NCI-H2227 (cell line): ENCODE measurements around the gene CEP131.

Source experiments
- DNase-seq: peaks from one replicate; lab custom pipeline; 2025; ENCODE audit not compliant: unreplicated experiment; lab: John Stamatoyannopoulos, UW

The CEP131 gene

DNA sequence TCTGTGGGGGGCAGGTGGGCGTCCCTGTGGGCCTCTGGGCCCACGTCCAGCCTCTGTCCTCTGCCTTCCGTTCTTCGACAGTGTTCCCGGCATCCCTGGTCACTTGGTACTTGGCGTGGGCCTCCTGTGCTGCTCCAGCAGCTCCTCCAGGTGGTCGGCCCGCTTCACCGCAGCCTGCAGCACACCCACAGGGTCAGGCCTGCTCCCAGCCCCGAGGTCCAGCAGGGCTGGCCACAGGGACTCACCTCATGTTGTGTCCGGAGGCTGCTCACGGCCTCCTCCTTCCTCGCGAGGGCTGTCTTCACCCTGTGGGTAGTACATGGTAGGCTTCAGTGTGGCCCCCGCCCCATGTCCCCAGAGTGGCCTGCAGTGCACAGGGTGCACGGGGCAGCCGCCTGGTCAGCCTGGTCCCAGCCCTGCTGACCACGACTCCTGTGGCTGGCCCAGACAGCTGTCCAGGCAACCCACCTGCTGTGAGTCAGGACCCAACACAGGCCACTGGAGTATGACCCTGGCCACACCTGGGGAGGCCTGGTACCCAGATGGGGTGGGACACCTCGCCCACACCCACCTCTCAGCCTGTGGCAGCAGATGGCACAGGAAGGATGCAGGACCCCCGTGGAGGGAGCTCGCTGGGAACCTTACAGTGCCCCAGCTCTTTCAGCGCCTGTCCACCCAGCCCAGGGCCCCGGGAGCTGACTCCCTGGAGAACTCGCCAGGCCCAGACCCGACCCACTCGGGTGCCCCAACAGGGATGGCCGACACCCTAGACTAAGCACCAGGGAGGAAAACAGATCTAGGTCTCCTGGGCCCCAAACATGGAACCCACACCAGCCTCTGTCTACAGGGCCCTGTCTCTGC lies 32.9 kb downstream of the CEP131 start:
- no peak for DNase-seq

DNA sequence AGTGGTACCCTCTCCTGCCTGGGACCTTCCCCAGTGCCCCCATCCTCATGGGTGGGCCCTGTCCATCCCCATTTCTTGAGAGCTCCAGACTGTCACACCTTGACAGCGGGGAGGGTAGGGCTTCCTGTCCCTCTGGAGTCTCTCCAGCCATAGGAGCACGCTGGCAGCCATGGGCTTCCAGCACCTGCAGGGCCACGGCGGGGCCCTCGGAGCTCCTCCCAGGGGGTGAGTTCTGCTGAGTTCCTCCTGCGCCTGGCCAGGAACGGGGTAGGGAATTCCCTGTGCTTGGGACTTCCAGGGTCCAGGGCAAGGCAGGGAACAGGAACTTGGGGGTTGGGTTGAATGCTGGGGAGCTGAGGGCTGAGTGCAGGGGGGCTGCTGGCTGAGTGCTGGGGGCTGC lies 33.7 kb downstream of the CEP131 start:
- DNase-seq: no peak

DNA sequence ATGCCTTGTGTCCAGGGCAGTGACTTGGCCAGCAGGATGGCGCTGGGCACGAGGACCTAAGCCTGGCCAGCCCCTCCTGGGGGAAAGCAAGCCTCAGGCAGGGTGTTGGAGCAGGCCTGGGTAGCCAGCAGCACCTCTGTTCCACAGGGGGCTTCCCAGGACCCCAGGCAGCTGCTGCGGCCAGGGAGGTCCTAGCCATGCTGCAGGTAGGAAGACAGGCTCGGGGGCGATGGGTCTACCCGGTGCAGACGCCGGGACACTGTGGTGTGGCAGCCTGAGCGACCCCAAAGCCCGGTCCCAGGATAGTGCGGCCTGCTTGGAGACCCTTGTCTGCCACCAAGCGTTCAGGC lies 34.3 kb downstream of the CEP131 start:
- no peak for DNase-seq

DNA sequence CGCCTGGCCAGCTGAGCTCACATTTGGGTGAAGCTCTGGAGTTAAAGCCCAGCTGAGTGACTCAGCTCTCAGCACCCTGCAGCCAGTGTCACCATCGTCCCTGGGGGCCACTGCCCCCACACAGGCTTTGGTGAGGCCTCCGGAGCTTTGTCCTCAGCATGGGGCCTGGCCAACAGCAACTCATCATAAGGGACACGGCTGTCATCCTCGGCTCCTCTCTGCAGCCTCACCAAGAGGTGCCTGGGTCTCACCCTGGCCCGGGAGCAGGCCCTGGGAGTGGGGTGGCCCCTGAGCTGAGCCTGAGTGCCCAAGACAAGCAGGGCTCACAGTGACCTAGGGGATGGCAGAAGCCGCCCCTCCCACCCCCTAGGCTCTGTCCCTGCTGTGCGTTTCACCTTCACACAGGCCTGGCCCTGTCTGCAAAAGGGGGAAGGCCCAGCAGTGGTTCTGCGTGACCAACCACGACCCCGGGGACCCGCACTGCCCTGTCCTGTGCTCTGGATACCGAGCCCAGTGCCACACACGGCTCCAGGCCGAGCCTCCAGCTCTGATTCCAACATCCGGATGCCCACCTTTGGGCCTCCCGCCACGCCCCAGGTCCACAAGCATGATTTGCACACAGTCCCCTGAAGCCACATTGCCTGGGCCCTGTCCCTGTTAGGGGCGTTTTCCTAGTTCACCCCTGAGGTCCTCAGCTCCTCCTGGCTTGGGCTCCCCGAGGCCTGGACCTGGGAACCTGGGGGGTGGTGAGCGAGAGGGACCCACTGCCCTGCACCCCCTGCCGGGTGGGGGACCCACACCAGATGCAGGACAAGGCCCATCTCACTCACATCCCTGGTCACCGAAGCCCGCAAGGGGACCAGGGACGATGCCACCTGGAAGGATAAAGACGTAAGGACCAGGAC lies 34.9 kb downstream of the CEP131 start:
- no peak for DNase-seq

DNA sequence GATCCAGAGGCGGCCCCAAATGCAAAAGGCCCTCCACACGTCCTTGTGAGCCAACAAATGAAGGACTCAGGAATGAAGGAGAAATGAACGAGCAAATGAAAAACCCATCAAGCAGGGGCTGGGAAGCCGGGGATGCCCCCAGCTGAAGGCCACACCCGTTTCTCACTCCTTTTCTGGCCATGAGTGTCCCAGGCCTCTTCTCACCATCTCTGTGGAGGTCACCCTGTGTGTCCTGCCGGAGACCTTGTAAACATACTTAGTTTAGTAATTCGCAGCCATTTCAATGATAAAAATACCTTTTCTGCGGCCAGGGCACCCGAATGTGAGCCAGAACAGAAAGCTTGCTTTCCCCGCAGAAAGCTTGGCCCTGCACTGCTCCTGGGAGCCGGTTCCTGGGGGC lies 35.6 kb downstream of the CEP131 start:
- DNase-seq: no peak

DNA sequence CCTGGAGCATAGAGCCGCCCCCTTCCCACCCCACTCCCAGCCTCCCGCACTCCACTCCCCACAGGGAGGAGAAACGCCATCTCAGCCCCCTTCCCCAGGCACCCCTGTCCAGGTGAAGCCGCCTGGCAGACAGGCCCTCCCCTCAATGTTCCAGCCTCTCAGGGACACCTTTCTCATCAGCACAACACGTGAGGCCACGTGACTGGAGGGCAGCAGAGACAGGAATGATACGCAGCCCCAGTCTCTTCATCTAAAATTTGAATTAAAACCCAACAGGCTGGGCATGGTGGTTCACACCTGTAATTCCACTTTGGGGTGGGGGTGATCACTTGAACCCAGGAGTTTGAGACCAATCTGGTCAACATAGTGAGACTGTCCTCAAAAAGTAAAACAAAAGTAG lies 36.6 kb downstream of the CEP131 start:
- no peak for DNase-seq

DNA sequence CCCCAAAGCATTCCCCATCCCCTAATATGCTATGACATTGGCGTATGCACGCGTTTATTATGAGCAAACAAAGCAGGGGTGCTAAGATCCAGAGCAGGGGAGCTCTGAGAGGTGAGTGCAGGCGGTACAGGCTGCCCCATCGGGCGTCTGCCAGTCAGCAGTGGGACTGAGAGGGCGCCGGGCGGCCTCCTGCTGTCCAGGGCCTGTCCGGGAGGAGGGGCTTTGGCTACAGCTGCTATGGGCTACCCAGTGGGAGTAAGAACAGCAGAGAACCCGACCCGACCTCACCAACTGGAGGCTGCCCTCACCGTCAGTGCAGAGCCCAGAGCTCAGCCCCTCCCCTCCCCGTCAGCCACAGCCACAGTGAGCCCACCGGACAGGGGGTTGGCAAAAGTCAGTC lies 38.2 kb downstream of the CEP131 start:
- DNase-seq: peak; percentile 22

DNA sequence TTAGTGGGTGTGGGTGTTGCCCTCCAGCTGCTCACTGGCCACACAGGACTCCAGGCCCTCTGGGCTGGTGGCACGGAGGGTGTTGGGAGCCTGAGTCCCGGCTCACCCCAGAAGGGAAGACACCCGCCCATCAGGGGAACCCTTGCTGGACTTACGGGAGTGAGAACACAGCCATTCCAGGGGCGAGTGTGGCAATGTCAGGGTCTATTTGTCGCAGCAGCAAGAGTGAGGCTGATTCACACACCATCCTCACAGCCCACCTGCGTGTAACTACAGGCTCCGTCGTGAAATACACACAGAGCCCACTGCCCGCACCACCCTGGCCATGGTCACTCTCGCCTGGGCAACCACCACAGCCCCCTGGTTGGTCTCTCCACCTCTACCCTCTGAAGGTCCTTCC lies 39.0 kb downstream of the CEP131 start:
- no peak for DNase-seq

DNA sequence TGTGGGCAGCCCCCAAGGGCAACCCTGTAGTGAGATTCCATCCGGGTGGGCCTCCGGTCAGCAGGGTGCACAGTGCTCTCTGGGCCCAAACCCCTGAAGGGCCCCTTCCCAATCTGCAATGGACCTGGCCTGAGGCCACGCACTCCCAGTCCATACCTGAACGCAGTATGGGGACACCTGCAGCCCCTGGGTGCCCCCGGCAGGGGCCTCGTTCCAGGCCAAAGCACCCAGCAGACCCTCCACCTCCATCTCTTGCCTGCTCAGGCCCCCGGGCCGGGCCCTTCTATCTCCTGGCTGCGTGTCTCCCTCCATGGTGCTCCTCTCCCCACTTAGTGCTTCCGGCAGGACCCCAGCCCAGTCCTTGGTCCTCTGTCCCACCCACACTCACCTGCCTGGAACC lies 39.4 kb downstream of the CEP131 start:
- no peak for DNase-seq

DNA sequence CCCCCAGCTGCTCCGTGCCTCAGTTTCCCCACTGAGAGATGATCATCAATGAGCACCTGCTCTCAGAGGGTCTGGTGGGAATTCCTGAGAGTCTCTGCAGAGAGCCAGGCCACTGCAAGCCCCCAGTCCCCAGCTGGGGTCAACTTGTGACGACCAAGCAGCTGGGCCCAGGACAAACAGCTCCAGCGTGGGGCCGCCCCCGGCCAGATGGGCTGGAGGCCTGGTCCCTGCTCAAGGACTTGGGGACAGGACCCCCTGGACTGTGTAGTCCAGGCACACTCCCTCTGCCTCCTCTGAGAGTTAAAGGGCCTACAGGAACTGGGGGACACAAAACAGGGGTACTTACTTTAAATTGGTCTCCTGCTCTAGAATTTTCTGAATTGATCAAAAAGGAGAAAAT lies 40.2 kb downstream of the CEP131 start:
- DNase-seq: no peak

DNA sequence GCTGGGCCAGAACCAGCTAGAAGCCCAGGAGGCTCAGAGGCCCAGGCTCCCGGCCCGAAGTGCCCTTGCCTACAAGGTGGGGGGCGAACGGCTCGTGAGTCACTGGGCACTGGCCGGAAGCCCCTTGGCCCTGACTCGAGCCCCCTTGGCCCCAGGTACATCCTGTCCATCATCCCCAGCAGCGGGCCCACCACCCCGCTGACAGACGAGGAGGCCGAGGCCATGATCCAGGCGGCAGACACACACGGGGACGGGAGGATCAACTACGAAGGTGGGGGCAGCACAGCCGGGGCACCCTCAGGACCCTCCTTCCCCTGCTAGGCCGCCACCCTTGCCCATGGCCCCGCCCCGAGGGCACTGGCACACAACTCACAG lies 41.0 kb downstream of the CEP131 start:
- no peak for DNase-seq

DNA sequence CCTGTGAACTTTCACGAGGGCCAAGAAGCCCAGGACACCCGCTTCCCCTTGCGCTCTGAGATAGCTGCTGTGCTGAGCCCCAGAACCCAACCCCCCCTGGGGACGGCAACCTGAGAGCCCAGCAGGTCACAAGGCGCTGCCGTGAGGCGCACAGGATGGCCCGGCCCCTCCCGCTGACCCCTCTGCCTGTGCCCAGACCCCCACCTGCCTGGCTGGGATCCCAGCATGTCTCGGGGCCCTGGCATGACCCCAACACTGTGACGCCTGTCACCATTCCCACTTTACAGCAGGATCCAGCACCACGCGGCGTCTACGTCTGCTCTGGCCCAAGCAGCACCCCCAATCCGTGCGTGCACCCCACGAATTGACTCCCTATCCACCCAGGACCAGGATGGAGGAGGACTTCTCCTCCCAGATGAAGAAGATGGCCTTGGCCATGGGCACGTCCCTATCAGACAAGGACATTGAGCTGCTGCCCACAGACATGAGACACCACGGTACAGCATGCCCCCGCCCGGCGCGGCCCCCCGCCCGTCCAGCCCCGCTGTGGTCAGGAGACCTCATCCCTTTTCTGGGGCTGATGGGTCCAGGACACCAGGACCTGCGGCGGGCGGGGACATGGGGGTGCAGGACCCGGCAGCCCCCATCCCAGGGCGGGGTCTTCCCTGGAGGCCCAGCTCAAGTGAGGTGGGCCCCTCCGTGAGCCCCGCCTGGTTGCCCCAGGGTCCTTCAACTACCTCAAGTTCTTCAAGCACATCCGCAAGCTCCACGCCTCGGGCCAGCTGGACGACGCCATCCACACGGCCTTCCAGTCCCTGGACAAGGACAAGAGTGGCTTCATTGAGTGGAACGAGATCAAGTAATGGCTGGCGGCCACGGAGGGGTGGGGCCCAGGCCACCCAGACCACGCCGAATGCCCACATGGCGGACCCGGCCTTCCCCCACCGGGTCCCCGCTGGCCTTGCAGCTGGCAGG lies 41.6 kb downstream of the CEP131 start:
- no peak for DNase-seq

DNA sequence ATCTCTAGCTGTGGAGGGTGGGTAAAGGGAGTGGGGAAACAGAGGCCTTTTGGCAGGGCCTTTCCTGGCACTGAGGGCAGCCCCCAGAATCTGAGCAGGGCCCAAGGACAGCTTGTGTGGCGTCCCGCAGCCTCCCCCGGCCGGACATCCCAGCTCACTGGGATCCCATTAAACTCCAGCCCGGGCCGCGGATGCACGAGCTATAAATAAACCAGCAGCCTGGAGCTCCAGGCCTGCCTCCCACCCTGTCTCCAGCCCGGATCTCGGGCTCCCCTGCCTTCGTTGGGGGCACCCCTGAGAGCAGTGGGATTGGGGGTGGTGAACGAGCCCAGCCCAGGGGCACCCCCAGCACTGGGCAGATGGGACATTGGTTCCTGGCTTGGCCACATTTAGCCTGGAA lies 42.9 kb downstream of the CEP131 start:
- no peak for DNase-seq

DNA sequence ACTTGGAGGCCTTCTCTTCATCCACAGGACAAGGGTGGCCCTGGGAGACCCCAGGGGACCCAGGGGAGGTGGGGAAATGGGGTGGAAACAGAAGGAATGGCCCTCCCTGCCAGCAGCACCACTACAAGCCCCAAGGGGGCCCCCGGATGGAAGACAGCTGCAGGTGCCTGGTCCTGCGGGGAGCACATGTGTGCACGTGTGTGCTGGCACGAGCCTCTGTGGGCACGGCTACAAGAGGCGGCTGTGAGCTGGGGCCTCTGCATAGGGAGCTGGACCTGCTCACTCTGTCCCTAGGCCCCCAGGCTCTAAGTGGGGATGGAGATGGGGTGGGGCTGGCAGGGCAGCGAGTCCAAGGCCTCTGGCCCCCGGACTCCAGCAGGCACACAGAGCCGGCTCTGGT lies 43.5 kb downstream of the CEP131 start:
- no peak for DNase-seq

DNA sequence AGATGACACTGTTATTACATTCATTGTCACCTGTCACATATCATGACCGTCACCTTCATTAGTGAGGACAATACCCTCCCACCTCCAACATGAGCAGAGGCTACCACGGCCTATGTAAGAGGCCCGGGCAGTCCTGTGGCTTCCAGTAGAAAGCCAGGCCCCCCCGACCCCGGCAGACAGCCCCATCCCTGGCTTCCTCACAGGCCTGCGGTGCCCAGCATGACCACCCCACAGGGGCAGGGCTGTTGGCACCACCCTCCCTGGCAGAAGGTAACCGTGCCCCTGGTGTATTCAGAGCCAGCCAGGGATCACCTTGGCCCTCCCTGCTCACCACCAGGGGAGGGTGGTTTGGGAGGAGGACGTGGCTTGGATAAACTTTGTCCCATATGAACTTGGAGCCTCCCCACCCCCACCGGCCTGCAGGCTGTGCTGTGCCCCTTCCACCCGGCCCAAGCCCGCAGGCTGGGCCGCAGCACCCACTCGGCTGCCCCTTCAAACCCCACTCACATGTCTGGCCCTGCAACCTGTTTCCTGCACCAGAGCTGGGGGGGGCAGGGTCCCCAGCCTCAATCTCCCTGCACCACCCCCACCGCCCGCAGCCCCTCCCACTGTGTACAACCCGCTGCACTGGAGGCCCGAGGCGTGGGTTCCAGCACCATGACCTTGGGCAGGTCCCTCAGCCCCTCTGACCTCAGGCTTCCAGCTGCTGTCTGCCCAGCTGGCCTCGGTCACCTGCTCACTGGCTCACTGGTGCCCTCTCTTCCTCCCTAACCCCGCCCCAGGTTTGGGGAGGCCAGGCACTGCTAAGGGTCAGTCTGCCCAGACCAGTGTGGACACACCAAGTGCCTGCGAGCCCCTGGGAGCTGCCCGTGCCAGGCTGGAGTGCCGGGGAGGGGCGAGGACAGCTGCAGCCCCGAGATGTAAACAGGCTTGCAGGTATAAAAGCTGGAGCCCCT lies 44.4 kb downstream of the CEP131 start:
- no peak for DNase-seq

DNA sequence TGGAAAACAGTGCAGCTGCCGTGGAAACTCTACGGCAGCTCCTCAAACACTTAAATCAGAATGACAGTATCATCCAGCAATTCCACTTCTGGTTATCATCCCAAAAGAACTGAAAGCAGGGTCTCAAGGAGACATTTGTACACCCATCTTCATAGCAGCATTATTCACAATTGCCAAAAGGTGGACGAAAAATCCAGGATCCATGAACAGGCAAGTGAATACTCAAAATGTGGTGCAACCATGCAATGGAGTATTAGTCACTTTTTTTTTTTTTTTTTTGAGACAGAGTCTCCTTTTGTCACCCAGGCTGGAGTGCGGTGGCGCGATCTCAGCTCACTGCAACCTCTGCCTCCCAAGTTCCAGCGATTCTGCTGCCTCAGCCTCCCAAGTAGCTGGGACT lies 46.1 kb downstream of the CEP131 start:
- no peak for DNase-seq

DNA sequence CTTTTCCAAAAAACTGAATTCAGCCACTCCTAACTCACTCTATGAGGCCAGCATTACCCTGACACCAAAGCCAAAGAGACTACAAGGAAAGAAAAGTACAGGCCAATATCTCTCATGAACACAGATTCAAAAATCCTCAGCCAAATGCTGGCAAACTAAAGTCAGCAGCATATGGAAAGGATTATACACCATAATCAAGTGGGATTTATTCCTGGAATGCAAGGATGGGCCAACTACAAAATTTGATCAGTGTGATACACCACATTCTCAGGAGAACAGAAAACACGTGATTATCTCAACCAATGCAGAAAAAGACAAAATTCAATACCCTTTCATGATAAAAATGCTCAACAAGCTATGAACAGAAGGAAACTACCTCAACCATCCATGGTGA lies 49.0 kb downstream of the CEP131 start:
- DNase-seq: no peak

DNA sequence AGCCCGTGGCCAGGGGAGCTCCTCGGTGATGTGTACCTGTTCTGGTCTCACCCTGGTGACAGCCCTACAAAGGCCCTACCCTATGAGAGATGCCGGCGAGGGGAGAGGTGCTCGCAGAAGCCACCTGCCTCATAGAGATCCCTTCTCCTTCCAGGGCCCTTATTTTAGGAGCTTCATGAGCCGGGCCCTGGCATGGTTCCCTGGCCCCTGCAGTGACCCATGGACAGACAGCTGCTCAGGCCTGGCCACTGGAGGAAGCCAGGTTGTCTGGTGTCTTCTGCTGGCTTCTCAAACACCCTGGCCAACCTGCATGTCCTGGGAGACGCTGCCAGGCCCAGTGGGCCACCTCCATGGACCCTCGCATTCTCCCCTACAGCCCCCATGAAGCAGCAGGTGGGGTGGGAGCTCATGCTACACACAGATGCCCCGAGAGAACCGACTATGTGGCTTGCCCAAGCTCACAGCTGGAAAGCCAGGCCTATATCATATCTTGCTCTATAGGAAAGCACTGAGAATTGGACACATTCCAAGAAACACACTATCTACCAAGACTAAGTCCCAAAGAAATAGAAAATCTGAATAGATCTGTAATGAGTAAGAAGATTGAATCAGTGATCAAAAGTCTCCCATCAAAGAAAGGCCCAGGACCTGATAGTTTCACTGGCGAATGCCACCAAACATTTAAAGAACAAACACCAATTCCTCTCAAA lies 49.6 kb downstream of the CEP131 start:
- DNase-seq: no peak

DNA sequence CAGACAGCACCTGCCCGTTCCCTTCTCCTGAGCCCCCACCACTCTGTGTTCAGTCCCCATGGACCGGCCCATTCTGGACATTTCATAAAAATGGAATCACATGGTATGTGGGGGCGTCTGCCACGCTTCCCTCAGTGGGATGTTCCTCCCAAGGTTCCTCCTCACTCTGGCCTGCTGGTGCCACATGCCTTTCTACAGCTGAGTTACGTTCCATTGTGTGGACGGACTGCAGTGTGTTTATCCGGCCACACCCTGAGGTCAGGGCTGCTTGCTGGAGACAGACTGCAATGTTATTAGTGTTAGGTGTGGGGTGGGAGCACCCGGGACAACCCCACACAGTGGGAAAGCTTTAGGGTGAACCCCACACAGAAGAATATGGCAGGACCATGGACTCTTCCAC lies 50.8 kb downstream of the CEP131 start:
- no peak for DNase-seq
